ENCODE measurements around the gene DOCK1.

Gene DOCK1

GRCh38 chr10:127088908-127089307 lies 183.7 kb downstream of the DOCK1 start:
- no peak for DNase-seq (ENCODE audit: low spot score)

- no peak for DNase-seq (ENCODE audit: low spot score)
These were observed 184.2 kb downstream of the DOCK1 start for GRCh38 chr10:127089446-127089845.

GRCh38 chr10:127090138-127090537 lies 184.9 kb downstream of the DOCK1 start:
- no peak for DNase-seq (ENCODE audit: low spot score)

GRCh38 chr10:127091354-127091753 lies 186.1 kb downstream of the DOCK1 start:
- DNase-seq (ENCODE audit: low spot score) = no peak

GRCh38 chr10:127092916-127093315 lies 187.7 kb downstream of the DOCK1 start:
- no peak for DNase-seq (ENCODE audit: low spot score)

GRCh38 chr10:127094984-127095383 lies 189.8 kb downstream of the DOCK1 start:
- DNase-seq (ENCODE audit: low spot score) = no peak

GRCh38 chr10:127100983-127101615 lies 195.9 kb downstream of the DOCK1 start:
- DNase-seq (ENCODE audit: low spot score) = no peak

- DNase-seq (ENCODE audit: low spot score) = no peak
These were observed 196.9 kb downstream of the DOCK1 start for GRCh38 chr10:127102176-127102575.

GRCh38 chr10:127115100-127115499 lies 209.9 kb downstream of the DOCK1 start:
- DNase-seq (ENCODE audit: low spot score) = no peak

- DNase-seq (ENCODE audit: low spot score) = no peak
These were observed 211.9 kb downstream of the DOCK1 start for GRCh38 chr10:127117125-127117524.

- DNase-seq (ENCODE audit: low spot score) = no peak
These were observed 212.8 kb downstream of the DOCK1 start for GRCh38 chr10:127118034-127118433.

- DNase-seq (ENCODE audit: low spot score) = no peak
These were observed 214.7 kb downstream of the DOCK1 start for GRCh38 chr10:127119936-127120335.

GRCh38 chr10:127122831-127123230 lies 217.6 kb downstream of the DOCK1 start:
- DNase-seq (ENCODE audit: low spot score) = no peak

GRCh38 chr10:127123626-127124025 lies 218.4 kb downstream of the DOCK1 start:
- DNase-seq (ENCODE audit: low spot score) = no peak

- DNase-seq (ENCODE audit: low spot score) = no peak
These were observed 220.1 kb downstream of the DOCK1 start for GRCh38 chr10:127125331-127125730.

GRCh38 chr10:127127822-127128221 lies 222.6 kb downstream of the DOCK1 start:
- no peak for DNase-seq (ENCODE audit: low spot score)

- no peak for DNase-seq (ENCODE audit: low spot score)
These were observed 223.9 kb downstream of the DOCK1 start for GRCh38 chr10:127129104-127129503.

GRCh38 chr10:127132451-127132850 lies 227.2 kb downstream of the DOCK1 start:
- no peak for DNase-seq (ENCODE audit: low spot score)

- DNase-seq (ENCODE audit: low spot score) = no peak
These were observed 228.0 kb downstream of the DOCK1 start for GRCh38 chr10:127133225-127133624.

- no peak for DNase-seq (ENCODE audit: low spot score)
These were observed 228.7 kb downstream of the DOCK1 start for GRCh38 chr10:127133672-127134500.

GRCh38 chr10:127135844-127136577 lies 230.8 kb downstream of the DOCK1 start:
- DNase-seq (ENCODE audit: low spot score) = no peak

GRCh38 chr10:127137391-127137790 lies 232.2 kb downstream of the DOCK1 start:
- no peak for DNase-seq (ENCODE audit: low spot score)

- DNase-seq (ENCODE audit: low spot score) = no peak
These were observed 236.9 kb downstream of the DOCK1 start for GRCh38 chr10:127142136-127142535.
